ENCODE measurements around the gene FBXL5. TPM values are rescaled to one million over a fixed set of nuclear protein-coding genes. Genes with fewer than 3 reads are reported as not detected.

FBXL5 gene
- total RNA-seq, 1 donor from 2014 or later = 102 TPM

GRCh38 chr4:15672101-15672500, 16.9 kb upstream of the FBXL5 start:
- no peaks in the 10 kb centered on the region for H3K27me3 ChIP-seq (ENCODE audit: control insufficient read depth, insufficient read depth, low read length)
- H3K4me3 ChIP-seq (ENCODE audit: low read depth, low read length) = no peak overlapping the region
- no peaks in the 10 kb centered on the region for H3K36me3 ChIP-seq (ENCODE audit: control insufficient read depth, insufficient read depth, low read length)
- FAIRE-seq (no peak), DNase-seq (ENCODE audit: low read depth) (no peak)
- no peak for TF ChIP-seq CTCF (IDR thresholded peaks at IDR 0.05; ENCODE audit: insufficient read depth, low read length, severe bottlenecking)

GRCh38 chr4:15670576-15670975, 15.4 kb upstream of the FBXL5 start:
- H3K4me3 ChIP-seq (ENCODE audit: low read depth, low read length) = no peak overlapping the region

GRCh38 chr4:15668566-15669435, 13.6 kb upstream of the FBXL5 start:
- Histone ChIP-seq H3K27me3 (ENCODE audit: control insufficient read depth, insufficient read depth, low read length) (no peaks in the 10 kb centered on the region), H3K36me3 (ENCODE audit: control insufficient read depth, insufficient read depth, low read length) (peaks cover 1% of the 10 kb centered on the region), H3K4me3 (ENCODE audit: low read depth, low read length) (no peak overlapping the region)
- DNase-seq (ENCODE audit: low read depth) (no peak), FAIRE-seq (no peak)
- TF ChIP-seq CTCF (IDR thresholded peaks at IDR 0.05; ENCODE audit: insufficient read depth, low read length, severe bottlenecking) = no peak

More at GRCh38 chr4:15670576-15670975, 15.4 kb upstream of the FBXL5 start:
- no peak for DNase-seq (ENCODE audit: low read depth)
- no peak for TF ChIP-seq CTCF (IDR thresholded peaks at IDR 0.05; ENCODE audit: insufficient read depth, low read length, severe bottlenecking)
- Histone ChIP-seq H3K36me3 (ENCODE audit: control insufficient read depth, insufficient read depth, low read length) (peaks cover 1% of the 10 kb centered on the region), H3K27me3 (ENCODE audit: control insufficient read depth, insufficient read depth, low read length) (no peaks in the 10 kb centered on the region)
- no peak for FAIRE-seq

- no peak for FAIRE-seq
- DNase-seq (ENCODE audit: low read depth) = no peak
- no peaks in the 10 kb centered on the region for H3K27me3 ChIP-seq (ENCODE audit: control insufficient read depth, insufficient read depth, low read length)
- TF ChIP-seq CTCF (IDR thresholded peaks at IDR 0.05; ENCODE audit: insufficient read depth, low read length, severe bottlenecking) = no peak
- peaks cover 1% of the 10 kb centered on the region for H3K36me3 ChIP-seq (ENCODE audit: control insufficient read depth, insufficient read depth, low read length)
- H3K4me3 ChIP-seq (ENCODE audit: low read depth, low read length) = no peak overlapping the region
Measured at GRCh38 chr4:15667006-15667405, 11.8 kb upstream of the FBXL5 start.

- FAIRE-seq = no peak
- Histone ChIP-seq H3K27me3 (ENCODE audit: control insufficient read depth, insufficient read depth, low read length) (no peaks in the 10 kb centered on the region), H3K4me3 (ENCODE audit: low read depth, low read length) (no peak overlapping the region), H3K36me3 (ENCODE audit: control insufficient read depth, insufficient read depth, low read length) (peaks cover 1% of the 10 kb centered on the region)
- peak; percentile 98 for DNase-seq (ENCODE audit: low read depth)
- no peak for TF ChIP-seq CTCF (IDR thresholded peaks at IDR 0.05; ENCODE audit: insufficient read depth, low read length, severe bottlenecking)
Measured at GRCh38 chr4:15665753-15666365, 10.7 kb upstream of the FBXL5 start.

Data from bronchial epithelial cell (primary cell).